ENCODE measurements around the gene NR5A2.

Gene NR5A2

GRCh38 chr1:200162877-200163276 lies 135.4 kb downstream of the NR5A2 start:
- no peak for TF ChIP-seq CTCF (IDR thresholded peaks at IDR 0.05)
- no peaks in the 10 kb centered on the region for H3K36me3 ChIP-seq
- H3K4me3 ChIP-seq (ENCODE audit: low read depth in 1 of 2, low read length in 1 of 2), result no peak overlapping the region
- H3K4me1 ChIP-seq (ENCODE audit: control insufficient read depth in 1 of 2, insufficient read depth in 1 of 2, low read depth in 1 of 2, low read length in 1 of 2), result no peaks in the 10 kb centered on the region
- no peaks in the 10 kb centered on the region for H3K9me3 ChIP-seq
- no peak overlapping the region for H3K27ac ChIP-seq
- H3K27me3 ChIP-seq, result no peaks in the 10 kb centered on the region

DNA sequence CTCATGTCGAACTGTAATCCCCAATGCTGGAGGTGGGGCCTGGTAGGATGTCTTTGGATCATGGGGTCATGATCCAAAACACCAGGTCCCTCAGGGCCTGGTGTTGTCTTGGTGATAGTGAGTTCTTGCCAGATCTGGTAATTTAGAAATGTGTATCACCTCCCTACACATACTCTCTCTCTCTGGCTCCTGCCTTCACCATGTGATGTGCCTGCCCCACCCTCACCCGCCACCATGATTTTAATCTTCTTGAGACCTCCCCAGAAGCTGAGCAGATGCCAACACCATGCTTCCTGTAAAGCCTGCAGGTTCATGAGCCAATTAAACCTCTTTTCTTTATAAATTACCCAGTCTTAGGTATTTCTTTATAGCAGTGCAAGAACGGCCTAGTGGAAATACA lies 136.4 kb downstream of the NR5A2 start:
- no peak overlapping the region for H3K27ac ChIP-seq
- H3K27me3 ChIP-seq, result no peaks in the 10 kb centered on the region
- TF ChIP-seq CTCF (IDR thresholded peaks at IDR 0.05), result no peak
- no peaks in the 10 kb centered on the region for H3K4me1 ChIP-seq (ENCODE audit: control insufficient read depth in 1 of 2, insufficient read depth in 1 of 2, low read depth in 1 of 2, low read length in 1 of 2)
- H3K4me3 ChIP-seq (ENCODE audit: low read depth in 1 of 2, low read length in 1 of 2), result no peak overlapping the region
- no peaks in the 10 kb centered on the region for H3K36me3 ChIP-seq
- H3K9me3 ChIP-seq, result no peaks in the 10 kb centered on the region

DNA sequence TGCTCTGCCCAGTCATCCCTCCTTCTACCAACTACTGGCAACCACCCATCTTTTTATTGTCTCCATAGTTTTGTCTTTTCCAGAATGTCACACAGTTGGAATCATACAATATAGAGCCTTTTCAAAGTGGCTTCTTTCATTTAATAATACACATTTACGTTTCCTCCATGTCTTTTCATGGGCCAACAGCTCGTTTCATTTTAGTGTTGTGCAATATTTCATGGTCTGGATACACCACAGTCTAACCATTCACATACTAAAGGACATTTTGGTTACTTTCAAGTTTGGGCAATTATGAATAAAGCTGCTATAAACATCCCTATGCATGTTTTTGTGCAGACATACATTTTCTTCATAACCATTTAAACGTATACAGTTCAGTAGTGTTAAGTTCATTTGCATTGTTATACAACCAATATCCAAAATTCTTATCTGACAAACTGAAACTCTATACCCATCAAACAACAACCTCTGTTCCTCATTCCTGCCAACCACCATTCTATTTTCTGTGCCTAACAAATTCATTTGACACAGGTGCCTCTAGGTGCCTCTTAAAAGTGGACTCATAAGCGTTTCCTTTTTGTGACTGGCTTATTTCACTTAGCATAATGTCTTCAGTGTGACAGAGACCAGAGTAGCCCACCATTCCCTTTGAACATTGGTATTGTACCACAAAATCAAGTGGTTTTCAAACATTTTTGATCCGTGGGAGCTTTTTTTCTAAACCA lies 138.1 kb downstream of the NR5A2 start:
- TF ChIP-seq CTCF (IDR thresholded peaks at IDR 0.05), result no peak
- Histone ChIP-seq H3K9me3 (no peaks in the 10 kb centered on the region), H3K4me3 (ENCODE audit: low read depth in 1 of 2, low read length in 1 of 2) (no peak overlapping the region), H3K4me1 (ENCODE audit: control insufficient read depth in 1 of 2, insufficient read depth in 1 of 2, low read depth in 1 of 2, low read length in 1 of 2) (no peaks in the 10 kb centered on the region), H3K27me3 (no peaks in the 10 kb centered on the region), H3K36me3 (no peaks in the 10 kb centered on the region), H3K27ac (no peak overlapping the region)

DNA sequence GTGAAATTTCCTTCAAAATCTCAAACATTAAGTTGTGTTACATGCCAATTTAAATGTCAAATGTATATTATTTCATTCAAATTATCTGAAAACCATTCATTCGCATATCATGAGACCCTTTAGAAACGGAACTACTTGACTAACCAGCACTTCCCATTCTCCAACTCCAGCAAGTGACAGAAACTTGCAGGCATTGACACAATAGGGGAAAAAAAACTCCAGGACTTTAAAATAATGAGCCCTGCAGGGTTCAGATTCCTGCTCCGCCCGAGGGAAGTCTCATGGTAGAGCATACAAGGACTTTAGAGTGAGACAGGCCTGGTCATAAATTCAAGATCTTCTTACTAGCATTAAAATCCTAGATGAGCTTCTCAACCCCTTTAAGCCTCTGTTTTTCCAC lies 138.9 kb downstream of the NR5A2 start:
- no peaks in the 10 kb centered on the region for H3K9me3 ChIP-seq
- no peak for TF ChIP-seq CTCF (IDR thresholded peaks at IDR 0.05)
- H3K27ac ChIP-seq, result no peak overlapping the region
- no peaks in the 10 kb centered on the region for H3K36me3 ChIP-seq
- no peaks in the 10 kb centered on the region for H3K27me3 ChIP-seq
- no peak overlapping the region for H3K4me3 ChIP-seq (ENCODE audit: low read depth in 1 of 2, low read length in 1 of 2)
- H3K4me1 ChIP-seq (ENCODE audit: control insufficient read depth in 1 of 2, insufficient read depth in 1 of 2, low read depth in 1 of 2, low read length in 1 of 2), result no peaks in the 10 kb centered on the region

GRCh38 chr1:200168926-200169325 lies 141.4 kb downstream of the NR5A2 start:
- H3K36me3 ChIP-seq, result no peaks in the 10 kb centered on the region
- H3K27me3 ChIP-seq, result no peaks in the 10 kb centered on the region
- no peak for TF ChIP-seq CTCF (IDR thresholded peaks at IDR 0.05)
- H3K9me3 ChIP-seq, result no peaks in the 10 kb centered on the region
- H3K27ac ChIP-seq, result no peak overlapping the region
- no peak overlapping the region for H3K4me3 ChIP-seq (ENCODE audit: low read depth in 1 of 2, low read length in 1 of 2)
- H3K4me1 ChIP-seq (ENCODE audit: control insufficient read depth in 1 of 2, insufficient read depth in 1 of 2, low read depth in 1 of 2, low read length in 1 of 2), result no peaks in the 10 kb centered on the region
